Neuron (in vitro differentiated cells): Measurements from ENCODE around the gene TRPV4.

ENCODE experiments used
- H2AFZ ChIP-seq: one replicate; pipeline ENCODE4 v1.6.1; 2013; ENCODE audit warnings: low read depth, mild to moderate bottlenecking, inconsistent platforms, low read length, moderate library complexity
- H3K27me3 ChIP-seq: one replicate; pipeline ENCODE4 v1.6.1; 2013; ENCODE audit warnings: low read length; ENCODE audit not compliant: insufficient read depth
- H3K36me3 ChIP-seq: one replicate; pipeline ENCODE4 v1.6.1; 2013; ENCODE audit warnings: low read length; ENCODE audit not compliant: insufficient read depth
- H3K4me1 ChIP-seq: one replicate; pipeline ENCODE4 v1.6.1; 2013; ENCODE audit warnings: low read length; ENCODE audit not compliant: insufficient read depth
- H3K4me3 ChIP-seq: 2 replicates; pipeline ENCODE4 v1.5.1; 2013; ENCODE audit warnings: mild to moderate bottlenecking, low read length, moderate library complexity
- H3K9me3 ChIP-seq: one replicate; pipeline ENCODE4 v1.6.1; 2013; ENCODE audit warnings: low read length

The TRPV4 gene

DNA sequence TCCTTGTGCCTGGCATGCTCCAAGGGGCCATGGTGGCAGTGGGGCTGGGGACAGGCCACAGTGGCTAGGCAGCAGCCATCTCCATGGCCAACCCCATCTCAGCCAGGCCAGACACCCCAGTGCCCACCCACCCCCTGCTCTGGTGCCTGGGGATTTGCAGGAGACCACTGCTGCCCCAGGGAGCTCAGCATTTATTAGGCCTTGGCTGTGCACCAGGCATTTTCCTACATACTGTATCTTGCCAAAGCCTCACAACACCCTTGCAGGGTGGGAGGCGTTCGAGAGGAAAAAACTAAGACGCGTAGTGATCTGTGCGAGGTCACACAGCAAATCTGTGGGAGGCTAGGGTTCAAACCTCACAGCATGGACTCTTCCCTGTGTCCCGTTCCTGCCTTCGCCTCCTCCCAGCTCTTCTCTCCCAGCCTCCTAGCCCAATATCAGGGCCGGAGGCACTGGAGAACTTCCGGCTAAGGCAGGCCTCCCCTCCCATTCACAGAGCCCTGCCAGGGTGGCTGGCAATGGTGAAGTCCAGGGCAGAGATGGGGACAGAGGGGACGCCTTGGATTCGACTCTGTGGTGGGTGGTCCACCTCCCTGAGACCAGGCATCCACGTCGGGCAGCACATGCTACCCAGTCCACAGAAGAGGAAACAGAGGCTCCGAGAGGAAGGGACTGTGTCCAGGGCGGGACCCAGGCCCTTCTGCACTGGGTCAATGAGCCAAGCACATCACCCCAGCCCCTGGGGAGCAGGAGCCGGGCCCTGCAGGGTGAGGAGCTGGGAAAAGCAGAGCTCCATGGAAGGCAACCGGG lies 62.1 kb downstream of the TRPV4 start:
- H3K9me3 ChIP-seq = no peaks in the 10 kb centered on the region

DNA sequence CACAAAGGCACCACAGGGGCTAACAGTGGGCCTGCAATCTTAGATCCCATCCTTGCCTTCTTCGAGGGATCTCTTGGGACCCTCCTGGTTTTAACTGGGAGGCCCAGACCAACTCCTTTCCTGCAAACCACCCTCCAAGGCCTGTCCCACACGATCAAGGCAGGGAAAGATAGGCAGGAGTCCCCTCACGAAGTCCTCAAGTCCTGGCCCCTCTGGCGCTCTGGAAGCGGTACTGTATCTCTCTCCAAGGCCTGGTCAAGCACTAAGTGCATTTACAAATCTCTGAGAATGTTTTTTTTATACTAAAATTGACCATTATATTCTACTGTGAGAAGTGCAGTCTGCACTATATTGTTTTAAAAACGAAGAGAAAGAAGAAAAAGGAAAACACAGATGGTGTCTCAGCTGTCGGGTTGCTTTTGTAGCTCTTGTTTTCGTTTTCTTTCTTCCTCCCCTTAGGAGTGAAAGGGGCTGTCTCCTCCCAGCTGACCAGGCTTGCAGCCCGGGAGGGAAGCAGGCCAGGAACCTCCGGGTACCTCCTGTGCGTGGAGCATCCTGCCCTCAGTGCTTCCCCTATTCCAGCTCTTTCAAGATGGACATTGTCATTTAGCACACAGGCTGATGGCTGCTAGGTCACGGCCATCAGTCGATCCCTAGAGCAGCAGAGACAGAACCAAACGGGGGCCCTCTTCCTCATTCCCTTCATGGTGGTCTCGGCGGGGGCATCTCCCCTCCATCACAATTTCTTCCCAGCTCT lies 62.9 kb downstream of the TRPV4 start:
- Histone ChIP-seq H3K27me3 (no peaks in the 10 kb centered on the region), H2AFZ (no peak overlapping the region), H3K4me1 (no peaks in the 10 kb centered on the region), H3K36me3 (no peaks in the 10 kb centered on the region), H3K4me3 (no peak overlapping the region), H3K9me3 (no peaks in the 10 kb centered on the region)

More for the DNA sequence above, 62.1 kb downstream of the TRPV4 start:
- Histone ChIP-seq H2AFZ (no peak overlapping the region), H3K4me1 (peaks cover 2% of the 10 kb centered on the region), H3K4me3 (no peak overlapping the region), H3K27me3 (no peaks in the 10 kb centered on the region), H3K36me3 (no peaks in the 10 kb centered on the region)

DNA sequence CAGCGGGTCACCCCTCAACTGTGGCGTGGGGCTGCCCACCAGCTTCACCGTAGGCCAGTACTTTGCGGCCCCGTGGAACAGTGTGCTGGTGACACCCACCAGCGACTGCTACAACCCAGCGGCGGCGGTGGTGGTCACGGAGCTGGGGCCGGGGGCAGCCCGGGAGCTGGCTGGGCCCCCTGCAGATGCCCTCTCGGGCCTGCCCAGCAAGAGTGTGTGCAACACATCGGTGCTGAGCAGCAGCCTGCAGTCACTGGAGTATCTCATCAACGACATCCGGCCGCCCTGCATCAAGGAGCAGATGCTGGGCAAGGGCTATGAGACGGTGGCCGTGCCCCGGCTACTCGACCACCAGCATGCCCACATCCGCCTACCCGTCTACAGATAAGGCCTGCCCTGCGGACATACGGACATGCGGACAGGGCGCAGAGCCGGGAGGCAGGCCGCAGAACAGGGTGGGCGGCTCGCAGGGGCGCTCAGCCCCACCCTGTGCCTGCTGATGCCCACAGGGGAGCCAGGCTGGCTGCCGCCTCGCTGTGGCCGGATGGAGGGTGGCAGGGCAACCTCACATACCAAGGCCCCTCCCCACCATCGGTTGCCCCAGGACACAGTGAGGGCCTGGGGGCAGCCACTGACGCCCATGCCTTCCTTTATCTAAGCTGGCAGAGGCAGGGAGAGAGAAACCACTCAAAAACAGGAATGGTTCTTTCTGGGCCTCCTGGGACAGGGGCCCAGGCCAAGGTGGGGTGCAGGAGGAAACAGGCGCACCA lies 64.1 kb downstream of the TRPV4 start:
- H3K4me3 ChIP-seq = no peak overlapping the region
- H3K36me3 ChIP-seq = no peaks in the 10 kb centered on the region
- H3K4me1 ChIP-seq = no peaks in the 10 kb centered on the region
- no peaks in the 10 kb centered on the region for H3K27me3 ChIP-seq
- no peaks in the 10 kb centered on the region for H3K9me3 ChIP-seq
- no peak overlapping the region for H2AFZ ChIP-seq

DNA sequence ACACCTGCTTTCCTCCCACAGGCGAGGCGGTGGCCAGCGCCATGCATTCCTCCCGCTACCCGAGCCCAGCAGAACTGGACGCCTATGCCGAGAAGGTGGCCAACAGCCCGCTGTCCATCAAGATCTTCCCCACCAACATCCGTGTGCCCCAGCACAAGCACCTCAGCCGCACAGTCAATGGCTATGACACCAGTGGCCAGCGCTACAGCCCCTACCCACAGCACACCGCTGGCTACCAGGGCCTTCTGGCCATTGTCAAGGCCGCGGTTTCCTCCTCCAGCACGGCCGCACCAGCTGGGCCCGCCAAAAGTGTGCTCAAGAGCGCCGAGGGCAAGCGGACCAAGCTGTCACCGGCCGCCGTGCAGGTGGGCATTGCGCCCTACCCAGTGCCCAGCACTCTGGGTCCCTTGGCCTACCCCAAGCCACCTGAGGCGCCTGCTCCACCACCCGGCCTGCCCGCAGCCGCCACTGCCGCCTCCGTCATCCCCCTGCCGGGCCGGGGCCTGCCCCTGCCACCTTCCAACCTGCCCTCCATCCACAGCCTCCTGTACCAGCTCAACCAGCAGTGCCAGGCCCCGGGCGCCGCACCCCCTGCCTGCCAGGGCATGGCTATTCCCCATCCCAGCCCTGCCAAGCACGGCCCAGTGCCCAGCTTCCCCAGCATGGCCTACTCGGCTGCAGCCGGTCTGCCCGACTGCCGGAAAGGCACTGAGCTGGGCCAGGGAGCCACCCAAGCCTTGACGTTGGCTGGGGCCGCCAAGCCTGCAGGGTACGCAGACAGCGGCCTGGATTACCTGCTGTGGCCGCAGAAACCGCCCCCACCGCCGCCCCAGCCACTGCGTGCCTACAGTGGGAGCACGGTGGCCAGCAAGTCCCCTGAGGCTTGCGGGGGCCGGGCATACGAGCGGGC lies 65.0 kb downstream of the TRPV4 start:
- Histone ChIP-seq H3K27me3 (no peaks in the 10 kb centered on the region), H3K9me3 (no peaks in the 10 kb centered on the region), H3K4me3 (no peak overlapping the region), H2AFZ (no peak overlapping the region), H3K36me3 (no peaks in the 10 kb centered on the region), H3K4me1 (no peaks in the 10 kb centered on the region)

DNA sequence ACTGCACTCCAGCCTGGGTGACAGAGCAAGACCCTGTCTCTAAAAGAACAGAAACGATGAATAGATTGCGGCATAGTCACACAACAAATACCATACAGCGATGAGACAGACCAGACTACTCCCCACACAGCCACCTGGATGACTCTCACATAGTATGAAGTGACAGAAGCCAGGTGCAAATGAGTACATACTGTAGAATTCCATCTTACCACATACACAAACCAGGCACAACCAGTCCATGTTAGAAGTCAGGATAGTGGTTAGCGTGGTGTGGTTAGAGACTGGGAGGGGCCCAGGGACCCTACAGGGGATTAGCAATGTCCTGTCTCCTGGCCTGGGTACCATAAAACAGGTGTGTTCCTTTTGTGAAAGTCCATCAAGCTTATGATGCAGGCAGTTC lies 65.7 kb downstream of the TRPV4 start:
- no peak overlapping the region for H2AFZ ChIP-seq
- no peak overlapping the region for H3K4me3 ChIP-seq
- H3K4me1 ChIP-seq = no peaks in the 10 kb centered on the region
- no peaks in the 10 kb centered on the region for H3K36me3 ChIP-seq
- H3K27me3 ChIP-seq = no peaks in the 10 kb centered on the region
- no peaks in the 10 kb centered on the region for H3K9me3 ChIP-seq

DNA sequence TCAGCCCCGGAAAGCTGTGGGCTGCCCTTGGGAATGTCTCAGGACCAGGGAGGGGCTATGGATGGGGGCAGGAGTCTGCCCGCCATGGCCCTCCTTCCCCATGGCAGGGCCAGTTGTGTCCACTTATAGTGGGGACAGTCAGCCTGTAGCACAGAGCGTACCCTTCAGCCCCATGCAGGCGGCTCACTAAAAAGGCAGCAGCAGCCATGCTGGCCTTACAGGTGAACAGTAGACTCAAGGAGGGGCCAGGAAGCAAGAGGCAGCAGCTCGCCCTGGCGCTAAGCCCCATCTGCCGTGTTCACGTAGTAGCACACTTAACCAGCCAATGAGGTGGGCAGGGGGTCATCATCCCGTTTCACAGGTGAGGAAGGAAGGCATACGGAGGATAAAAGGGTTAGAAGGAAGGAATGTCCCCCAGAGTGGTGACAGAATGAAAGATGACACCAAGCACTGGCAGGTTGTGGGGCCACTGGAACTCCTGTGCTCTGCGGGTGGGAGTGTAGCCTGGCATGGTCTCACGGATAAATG lies 66.9 kb downstream of the TRPV4 start:
- no peak overlapping the region for H2AFZ ChIP-seq
- H3K4me1 ChIP-seq = no peaks in the 10 kb centered on the region
- no peak overlapping the region for H3K4me3 ChIP-seq
- no peaks in the 10 kb centered on the region for H3K36me3 ChIP-seq
- no peaks in the 10 kb centered on the region for H3K27me3 ChIP-seq
- no peaks in the 10 kb centered on the region for H3K9me3 ChIP-seq

DNA sequence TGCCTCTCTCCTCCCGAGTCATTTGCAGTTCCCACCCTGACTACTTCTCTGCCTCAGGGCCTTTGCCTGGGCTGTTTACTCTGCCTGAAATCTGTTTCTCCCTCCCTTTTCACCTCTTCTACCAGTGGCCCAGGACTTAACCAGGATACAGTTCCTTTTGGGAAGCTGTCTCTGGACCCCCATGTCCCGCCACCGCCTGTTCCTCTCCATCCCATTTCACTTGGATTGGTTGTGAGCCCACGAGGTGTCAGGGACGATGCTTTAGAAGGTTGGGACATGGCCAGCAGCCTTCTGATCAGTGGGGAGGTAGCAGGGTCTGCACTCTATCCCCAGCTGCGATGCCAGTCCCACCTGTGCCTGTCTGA lies 67.8 kb downstream of the TRPV4 start:
- no peak overlapping the region for H2AFZ ChIP-seq
- no peaks in the 10 kb centered on the region for H3K36me3 ChIP-seq
- no peaks in the 10 kb centered on the region for H3K4me1 ChIP-seq
- no peaks in the 10 kb centered on the region for H3K9me3 ChIP-seq
- H3K4me3 ChIP-seq = no peak overlapping the region
- no peaks in the 10 kb centered on the region for H3K27me3 ChIP-seq

DNA sequence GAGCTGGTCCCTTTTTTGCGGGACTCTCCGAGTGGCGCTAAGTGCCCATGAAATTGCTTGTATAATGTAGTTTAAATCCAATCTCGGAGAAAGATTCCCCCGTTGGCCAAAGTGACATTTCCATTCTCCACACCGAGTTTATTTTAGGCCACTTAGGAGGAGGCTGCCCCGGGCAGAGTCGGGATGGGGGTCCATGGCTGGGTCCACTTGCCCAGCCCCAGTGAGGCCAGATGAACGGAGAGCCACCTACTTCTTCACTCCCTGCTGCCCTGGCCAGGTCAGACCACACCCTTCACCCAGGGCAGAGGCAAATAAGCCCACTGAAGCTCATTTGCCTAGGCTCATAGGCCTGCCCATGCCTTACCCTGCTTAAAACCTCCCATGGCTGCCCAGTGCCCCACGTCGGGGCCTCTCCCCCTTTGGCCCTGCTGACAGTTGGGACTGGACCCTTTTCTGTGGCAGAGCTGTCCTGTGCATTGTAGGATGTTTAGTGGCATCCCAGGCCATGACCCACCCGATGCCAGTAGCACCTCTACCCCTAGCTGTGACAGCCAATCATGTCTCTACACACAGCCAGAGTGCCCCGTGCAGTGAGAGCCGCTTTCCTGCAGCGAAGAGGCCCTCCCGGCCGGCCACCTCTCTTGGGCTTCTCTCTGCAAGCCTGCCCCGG lies 68.3 kb downstream of the TRPV4 start:
- H3K4me3 ChIP-seq = no peak overlapping the region
- H3K9me3 ChIP-seq = no peaks in the 10 kb centered on the region
- no peaks in the 10 kb centered on the region for H3K36me3 ChIP-seq
- H3K4me1 ChIP-seq = no peaks in the 10 kb centered on the region
- no peak overlapping the region for H2AFZ ChIP-seq
- no peaks in the 10 kb centered on the region for H3K27me3 ChIP-seq

DNA sequence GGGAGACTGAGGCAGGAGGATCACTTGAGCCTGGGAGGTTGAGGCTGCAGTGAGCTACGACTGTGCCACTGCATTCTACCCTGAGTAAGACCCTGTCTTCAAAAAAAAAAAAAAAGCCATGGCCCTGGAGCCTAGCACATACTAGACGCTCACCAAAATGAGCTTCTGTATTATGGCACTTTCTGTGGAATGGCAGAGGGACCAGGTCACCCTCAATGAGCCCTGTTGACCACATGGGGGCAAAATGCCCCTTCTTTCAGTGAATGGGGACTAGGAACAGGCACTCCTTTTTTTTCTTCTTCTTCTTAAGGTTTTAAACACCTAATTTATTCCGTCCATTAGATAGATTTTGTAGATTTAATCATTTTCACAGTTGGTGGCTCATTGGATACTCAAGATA lies 69.1 kb downstream of the TRPV4 start:
- Histone ChIP-seq H3K36me3 (no peaks in the 10 kb centered on the region), H3K27me3 (no peaks in the 10 kb centered on the region), H3K4me1 (no peaks in the 10 kb centered on the region), H2AFZ (no peak overlapping the region), H3K9me3 (no peaks in the 10 kb centered on the region), H3K4me3 (no peak overlapping the region)

DNA sequence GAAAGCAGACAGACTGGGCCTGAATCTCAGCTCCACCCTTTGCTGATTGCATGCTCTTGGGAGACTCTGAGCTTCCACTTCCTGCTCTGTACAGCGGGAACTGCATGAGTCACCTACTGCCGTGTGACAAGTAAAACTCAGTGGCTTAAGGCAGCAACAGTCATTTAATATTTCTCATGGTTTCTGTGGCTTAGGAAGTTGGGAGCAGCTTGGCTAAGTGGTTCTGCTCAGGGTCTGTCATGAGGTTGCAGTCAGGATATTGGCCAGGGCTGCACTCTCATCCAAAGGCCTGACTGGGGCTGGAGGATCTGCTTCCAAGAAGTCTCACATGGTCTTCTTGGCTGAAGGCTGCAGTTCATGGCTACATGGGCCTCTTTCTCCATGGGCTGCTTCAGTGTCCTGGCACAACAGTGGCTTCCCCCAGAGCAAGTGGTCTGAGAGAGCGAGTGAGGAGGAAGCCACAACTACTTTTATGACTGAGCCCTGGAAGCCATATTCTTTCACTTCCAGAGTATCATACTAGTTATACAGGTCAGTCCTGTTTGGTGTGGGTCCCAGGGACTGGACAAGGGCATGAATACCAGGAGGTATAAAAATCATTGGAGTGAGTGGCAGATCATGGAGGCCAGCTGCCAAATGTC lies 69.9 kb downstream of the TRPV4 start:
- no peaks in the 10 kb centered on the region for H3K4me1 ChIP-seq
- no peaks in the 10 kb centered on the region for H3K36me3 ChIP-seq
- no peaks in the 10 kb centered on the region for H3K9me3 ChIP-seq
- no peak overlapping the region for H2AFZ ChIP-seq
- H3K4me3 ChIP-seq = no peak overlapping the region
- no peaks in the 10 kb centered on the region for H3K27me3 ChIP-seq

DNA sequence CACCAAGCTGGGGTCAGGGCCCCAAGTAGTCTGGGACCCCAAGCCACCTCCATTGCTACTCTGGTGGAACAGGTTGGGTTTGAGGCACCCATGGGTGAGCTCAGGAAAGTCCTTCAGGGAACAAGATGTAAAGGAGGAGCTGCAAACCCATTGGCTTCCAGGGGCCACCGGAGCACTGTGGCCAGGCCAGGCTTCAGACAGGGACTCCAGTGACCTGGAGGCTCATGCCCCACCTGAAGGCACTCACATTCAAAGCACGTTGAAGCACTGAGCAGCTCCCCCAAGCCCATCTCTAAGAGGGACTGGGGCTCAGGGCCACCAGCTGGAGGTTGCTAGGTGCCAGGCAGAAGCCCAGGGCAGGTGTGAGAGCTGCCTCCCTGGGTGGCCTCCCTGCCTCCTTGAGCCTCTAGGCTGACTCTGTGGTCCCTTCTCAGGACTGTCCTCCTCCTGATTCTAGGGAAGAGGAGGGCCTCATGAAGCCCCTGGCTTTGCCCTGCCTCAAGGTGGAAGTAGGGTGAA lies 70.5 kb downstream of the TRPV4 start:
- Histone ChIP-seq H2AFZ (no peak overlapping the region), H3K4me1 (no peaks in the 10 kb centered on the region), H3K27me3 (no peaks in the 10 kb centered on the region), H3K4me3 (no peak overlapping the region), H3K9me3 (no peaks in the 10 kb centered on the region), H3K36me3 (no peaks in the 10 kb centered on the region)
